ENCODE results near the gene CAPN15.

- TF ChIP-seq CTCF (IDR thresholded peaks at IDR 0.05; ENCODE audit: low read depth, low read length) (no peak), POLR2A (IDR thresholded peaks at IDR 0.05; ENCODE audit: extremely low read depth, insufficient read length) (no peak), MAX (IDR thresholded peaks at IDR 0.05; ENCODE audit: low read depth, low read length) (no peak), MYC (IDR thresholded peaks at IDR 0.05; ENCODE audit: low read depth, low read length) (no peak)
Observed at GRCh38 chr16:582614-583331, 55.3 kb downstream of the CAPN15 start.
